A673 (cell line): Measurements from ENCODE around the gene MAPKAPK2. TPM values are rescaled to one million over a fixed set of nuclear protein-coding genes. Genes with fewer than 3 reads are reported as not detected.

ENCODE experiments used
- BruUV-seq: library from RNA; stranded (reverse); fragments of 400-500 nt; replicated peaks from 2 replicates; lab custom pipeline; 2021; lab: Mats Ljungman, UMichigan
- CTCF ChIA-PET: fragments of 300-600 bp; sonication (Branson Sonifier 250); formaldehyde crosslinking; loops from one replicate; lab custom pipeline; 2022; ENCODE audit warnings: antibody characterized with exemption; lab: Charles Lee
- POLR2A ChIA-PET: fragments of 300-600 bp; sonication (Branson Sonifier 250); formaldehyde crosslinking; loops from one replicate; lab custom pipeline; 2022; ENCODE audit warnings: antibody characterized with exemption; ENCODE audit not compliant: low non-redundant PET; lab: Charles Lee
- DNase-seq: peaks from one replicate; pipeline ENCODE4 v3.0.0-alpha.2; 2015; ENCODE audit warnings: low spot score
- H3K27ac ChIP-seq: fragments of 200-600 bp; sonication (generic); 2 replicates; pipeline ENCODE4 v1.5.1; 2016; ENCODE audit warnings: mixed run types, low read depth, mild to moderate bottlenecking, mixed read lengths, antibody characterized with exemption, low read length; ENCODE audit not compliant: poor library complexity, severe bottlenecking
- H3K27me3 ChIP-seq: fragments of 200-600 bp; sonication (generic); replicated peaks from 2 replicates; pipeline ENCODE4 v1.6.1; 2017; ENCODE audit warnings: mixed run types, low read depth, mild to moderate bottlenecking, mixed read lengths, antibody characterized with exemption, low read length; ENCODE audit not compliant: insufficient read depth, poor library complexity
- H3K36me3 ChIP-seq: fragments of 200-600 bp; sonication (generic); 2 replicates; pipeline ENCODE4 v1.6.1; 2016; ENCODE audit warnings: mixed run types, mild to moderate bottlenecking, mixed read lengths, antibody characterized with exemption, low read length; ENCODE audit not compliant: insufficient read depth, poor library complexity, severe bottlenecking
- H3K4me1 ChIP-seq: fragments of 200-600 bp; sonication (generic); 2 replicates; pipeline ENCODE4 v1.6.1; 2017; ENCODE audit warnings: mixed run types, mild to moderate bottlenecking, mixed read lengths, antibody characterized with exemption, low read length; ENCODE audit not compliant: insufficient read depth, poor library complexity, severe bottlenecking
- H3K4me3 ChIP-seq: fragments of 200-600 bp; sonication (generic); 2 replicates; pipeline ENCODE4 v1.5.1; 2016; ENCODE audit warnings: low read depth, mixed run types, mild to moderate bottlenecking, mixed read lengths, low read length; ENCODE audit not compliant: poor library complexity, severe bottlenecking
- H3K9me3 ChIP-seq: fragments of 200-600 bp; sonication (generic); 2 replicates; pipeline ENCODE4 v1.6.1; 2016; ENCODE audit warnings: mixed run types, low read depth, mild to moderate bottlenecking, mixed read lengths, antibody characterized with exemption, low read length; ENCODE audit not compliant: poor library complexity, severe bottlenecking
- EZH2 ChIP-seq: fragments of 200-600 bp; sonication (generic); IDR thresholded peaks from 2 replicates; pipeline ENCODE4 v1.6.1; 2017; ENCODE audit warnings: borderline replicate concordance, low read depth, mild to moderate bottlenecking, mixed read lengths, antibody characterized with exemption, low read length; ENCODE audit not compliant: poor library complexity, severe bottlenecking
- intact Hi-C: fragments of 100-400 bp; cut with micrococcal nuclease; formaldehyde crosslinking; loops from one replicate; pipeline ENCODE4 v1.10.0; 2022; ENCODE audit not compliant: unreplicated experiment
- total RNA-seq: library from RNA; stranded (reverse); gene quantifications from 2 replicates; pipeline ENCODE4 v1.2.3, GENCODE V29; 2021
- TF ChIP-seq, protein P1 (sequence below): fragments of 300-800, 200-600 bp; sonication (generic); conservative IDR thresholded peaks from 2 replicates; pipeline ENCODE4 v1.5.1; 2017; ENCODE audit warnings: low read depth, mild to moderate bottlenecking, antibody characterized with exemption, low read length, moderate library complexity, mixed read lengths

The MAPKAPK2 gene
- total RNA-seq, 1 experiment from 2014 or later, result 39.2 TPM

DNA sequence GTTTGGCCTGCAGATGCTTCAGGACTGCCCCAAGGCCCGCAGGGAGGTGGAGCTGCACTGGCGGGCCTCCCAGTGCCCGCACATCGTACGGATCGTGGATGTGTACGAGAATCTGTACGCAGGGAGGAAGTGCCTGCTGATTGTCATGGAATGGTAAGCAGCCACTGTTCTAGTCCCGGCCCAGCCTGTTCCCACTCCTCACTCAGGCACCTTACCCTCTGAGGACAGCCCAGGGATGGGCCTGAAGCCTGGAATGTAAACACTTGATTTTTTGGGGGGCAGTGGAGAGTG, 43.9 kb downstream of the MAPKAPK2 start:
- Histone ChIP-seq H3K27me3 (no peaks in the 10 kb centered on the region), H3K4me3 (no peak overlapping the region), H3K36me3 (peaks cover 8% of the 10 kb centered on the region), H3K9me3 (no peaks in the 10 kb centered on the region), H3K4me1 (no peaks in the 10 kb centered on the region), H3K27ac (no peak overlapping the region)
- no peak for DNase-seq
- ChIA-PET CTCF (no interaction called here), POLR2A (no interaction called here)
- no peak for TF ChIP-seq EZH2
- TF ChIP-seq, protein P1, sequence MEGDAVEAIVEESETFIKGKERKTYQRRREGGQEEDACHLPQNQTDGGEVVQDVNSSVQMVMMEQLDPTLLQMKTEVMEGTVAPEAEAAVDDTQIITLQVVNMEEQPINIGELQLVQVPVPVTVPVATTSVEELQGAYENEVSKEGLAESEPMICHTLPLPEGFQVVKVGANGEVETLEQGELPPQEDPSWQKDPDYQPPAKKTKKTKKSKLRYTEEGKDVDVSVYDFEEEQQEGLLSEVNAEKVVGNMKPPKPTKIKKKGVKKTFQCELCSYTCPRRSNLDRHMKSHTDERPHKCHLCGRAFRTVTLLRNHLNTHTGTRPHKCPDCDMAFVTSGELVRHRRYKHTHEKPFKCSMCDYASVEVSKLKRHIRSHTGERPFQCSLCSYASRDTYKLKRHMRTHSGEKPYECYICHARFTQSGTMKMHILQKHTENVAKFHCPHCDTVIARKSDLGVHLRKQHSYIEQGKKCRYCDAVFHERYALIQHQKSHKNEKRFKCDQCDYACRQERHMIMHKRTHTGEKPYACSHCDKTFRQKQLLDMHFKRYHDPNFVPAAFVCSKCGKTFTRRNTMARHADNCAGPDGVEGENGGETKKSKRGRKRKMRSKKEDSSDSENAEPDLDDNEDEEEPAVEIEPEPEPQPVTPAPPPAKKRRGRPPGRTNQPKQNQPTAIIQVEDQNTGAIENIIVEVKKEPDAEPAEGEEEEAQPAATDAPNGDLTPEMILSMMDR, result no peak
- intact Hi-C loops, result loop anchor here (5.0 kb wide), 2 partner anchors 184 to 349 kb away; no protein-coding TSS in a partner anchor
- BruUV-seq, result no TSS peak

DNA sequence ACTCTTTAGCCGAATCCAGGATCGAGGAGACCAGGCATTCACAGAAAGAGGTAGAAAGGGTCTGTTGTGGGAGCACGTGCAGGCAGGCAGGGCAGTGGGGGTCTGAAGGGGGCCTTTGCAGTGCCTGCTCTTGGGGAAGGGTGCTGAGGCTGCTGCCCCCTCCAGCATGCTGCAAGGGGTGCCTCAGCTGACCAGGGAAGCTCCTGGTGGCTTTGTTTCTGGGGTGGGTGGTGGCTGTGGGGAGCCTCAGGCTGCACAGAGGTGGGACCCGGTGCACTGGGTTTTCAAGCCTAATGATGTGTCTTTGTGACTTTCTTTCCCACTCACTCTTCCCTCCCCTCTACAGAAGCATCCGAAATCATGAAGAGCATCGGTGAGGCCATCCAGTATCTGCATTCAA, 44.3 kb downstream of the MAPKAPK2 start:
- peaks cover 8% of the 10 kb centered on the region for H3K36me3 ChIP-seq
- no peak overlapping the region for H3K4me3 ChIP-seq
- DNase-seq, result no peak
- ChIA-PET CTCF (no interaction called here), POLR2A (no interaction called here)
- no peaks in the 10 kb centered on the region for H3K9me3 ChIP-seq
- no peaks in the 10 kb centered on the region for H3K27me3 ChIP-seq
- no TSS peak for BruUV-seq
- intact Hi-C loops, result loop anchor here (5.0 kb wide), 2 partner anchors 183 to 348 kb away; no protein-coding TSS in a partner anchor
- no peaks in the 10 kb centered on the region for H3K4me1 ChIP-seq
- TF ChIP-seq, protein P1, result no peak
- TF ChIP-seq EZH2, result no peak
- no peak overlapping the region for H3K27ac ChIP-seq

DNA sequence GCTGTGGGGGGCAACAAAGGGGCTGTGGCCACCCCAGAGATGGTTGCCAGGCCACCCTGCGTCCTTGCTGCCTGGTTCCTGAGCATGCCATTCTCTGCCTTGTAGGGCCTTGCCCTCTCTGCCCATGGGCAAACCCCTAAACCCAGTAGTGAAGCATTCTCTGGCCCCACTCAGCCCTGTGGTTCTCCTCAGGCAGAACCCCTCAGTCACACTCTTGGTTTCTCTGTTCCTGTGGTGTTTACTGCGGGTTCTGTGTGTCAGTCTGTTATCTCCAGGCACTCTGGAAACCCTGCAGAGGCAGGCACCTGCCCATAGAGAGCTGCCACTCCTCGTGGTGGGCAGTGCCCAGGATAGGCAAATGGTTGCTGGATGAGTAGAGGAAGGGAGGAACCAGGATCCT, 44.8 kb downstream of the MAPKAPK2 start:
- Histone ChIP-seq H3K4me1 (no peaks in the 10 kb centered on the region), H3K36me3 (peaks cover 8% of the 10 kb centered on the region), H3K9me3 (no peaks in the 10 kb centered on the region), H3K27ac (no peak overlapping the region), H3K27me3 (no peaks in the 10 kb centered on the region), H3K4me3 (no peak overlapping the region)
- TF ChIP-seq, protein P1, result no peak
- TF ChIP-seq EZH2, result no peak
- ChIA-PET CTCF (no interaction called here), POLR2A (no interaction called here)
- DNase-seq, result no peak
- BruUV-seq, result no TSS peak
- intact Hi-C loops, result loop anchor here (5.0 kb wide), 2 partner anchors 183 to 348 kb away; no protein-coding TSS in a partner anchor
